NCI-H2107 treated with DMSO at 0.1 percent for 48 hours (cell line): ENCODE data around the gene FBXO7.

Source experiments
- DNase-seq: peaks from one replicate; lab custom pipeline; 2025; ENCODE audit not compliant: unreplicated experiment; lab: John Stamatoyannopoulos, UW

The FBXO7 gene

DNA sequence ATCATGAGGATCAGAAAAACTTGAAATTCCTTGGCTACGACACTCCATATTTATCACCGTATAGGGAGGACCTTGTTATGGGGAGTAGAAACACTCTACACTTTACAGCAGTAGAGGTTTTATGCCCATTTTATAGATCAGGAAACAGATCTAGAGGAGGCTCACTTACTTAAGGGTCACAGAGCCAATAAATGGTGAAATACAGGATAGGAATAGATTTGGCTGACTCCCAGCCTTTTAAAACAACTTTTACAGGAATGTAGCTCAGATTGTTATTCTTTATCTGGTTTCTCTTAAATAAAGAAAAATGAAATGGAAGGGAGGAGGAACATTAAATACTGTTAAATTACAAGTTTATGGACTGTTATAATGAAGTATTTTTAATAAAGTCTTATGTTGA is 14.8 kb downstream of the FBXO7 start:
- no peak for DNase-seq

DNA sequence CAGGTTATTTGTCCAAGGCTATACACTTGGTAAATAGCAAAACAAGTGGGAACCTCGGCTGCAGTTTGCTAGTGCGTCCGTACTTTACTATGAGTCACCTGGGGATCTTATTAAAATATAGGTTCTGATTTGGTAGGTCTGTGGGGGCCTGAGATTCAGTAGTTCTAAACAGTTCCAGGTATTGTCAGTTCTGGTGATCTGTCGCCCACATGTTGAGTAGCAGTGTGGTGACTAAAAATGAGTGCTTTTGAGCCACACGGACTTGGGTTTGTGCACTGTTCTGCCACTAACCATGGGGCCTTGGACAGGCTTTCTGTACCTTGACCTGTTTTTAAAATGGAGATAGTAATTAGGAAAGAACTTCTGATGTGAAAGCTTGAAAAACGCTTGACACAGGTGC is 15.7 kb downstream of the FBXO7 start:
- no peak for DNase-seq

GRCh38 chr22:32492111-32492510 is 17.5 kb downstream of the FBXO7 start:
- DNase-seq: no peak

DNA sequence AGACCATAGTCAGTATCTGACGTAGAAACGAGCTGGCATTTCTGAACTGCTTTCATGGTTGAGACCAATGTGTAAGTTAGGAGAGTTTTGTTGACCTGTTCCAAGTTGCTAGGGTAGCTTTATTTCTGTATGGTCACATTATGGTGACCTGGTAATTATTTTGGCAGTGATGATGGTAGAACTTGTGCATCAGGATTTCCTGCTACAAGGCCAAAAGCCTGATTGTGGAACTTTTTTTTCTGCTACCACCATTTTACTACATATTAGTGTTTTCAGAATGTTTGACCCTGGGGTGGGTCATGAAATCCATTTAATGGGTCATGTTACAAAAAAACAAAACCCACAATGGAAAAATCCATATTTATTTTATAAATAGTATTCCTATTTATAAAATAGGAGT is 18.9 kb downstream of the FBXO7 start:
- no peak for DNase-seq

GRCh38 chr22:32494971-32495370 is 20.4 kb downstream of the FBXO7 start:
- peak; percentile 32 for DNase-seq

DNA sequence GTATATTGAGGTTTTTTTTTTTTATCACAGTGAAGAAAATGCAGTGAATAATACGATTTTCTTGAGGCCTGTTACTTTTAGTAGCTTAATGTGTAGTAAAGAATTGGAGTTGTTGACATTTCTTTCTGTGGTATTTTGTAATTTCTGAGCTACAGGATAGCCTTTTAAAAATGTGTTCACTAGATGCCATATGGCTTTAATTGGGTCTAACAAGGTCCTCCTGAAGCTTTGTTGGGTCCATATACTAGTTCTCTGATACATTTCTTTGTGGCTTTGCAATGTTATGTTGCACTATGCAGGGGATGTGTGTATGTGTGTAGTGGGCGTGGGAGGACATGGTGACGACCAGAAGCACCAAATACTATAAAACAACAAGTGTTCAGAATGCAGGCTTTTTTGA is 25.1 kb downstream of the FBXO7 start:
- no peak for DNase-seq

GRCh38 chr22:32501836-32502752 is 27.5 kb downstream of the FBXO7 start:
- DNase-seq: no peak

GRCh38 chr22:32509045-32509444 is 34.4 kb downstream of the FBXO7 start:
- no peak for DNase-seq

GRCh38 chr22:32511274-32511673 is 36.7 kb downstream of the FBXO7 start:
- DNase-seq: no peak

- DNase-seq: no peak
These were observed 37.2 kb downstream of the FBXO7 start for GRCh38 chr22:32511776-32512175.

DNA sequence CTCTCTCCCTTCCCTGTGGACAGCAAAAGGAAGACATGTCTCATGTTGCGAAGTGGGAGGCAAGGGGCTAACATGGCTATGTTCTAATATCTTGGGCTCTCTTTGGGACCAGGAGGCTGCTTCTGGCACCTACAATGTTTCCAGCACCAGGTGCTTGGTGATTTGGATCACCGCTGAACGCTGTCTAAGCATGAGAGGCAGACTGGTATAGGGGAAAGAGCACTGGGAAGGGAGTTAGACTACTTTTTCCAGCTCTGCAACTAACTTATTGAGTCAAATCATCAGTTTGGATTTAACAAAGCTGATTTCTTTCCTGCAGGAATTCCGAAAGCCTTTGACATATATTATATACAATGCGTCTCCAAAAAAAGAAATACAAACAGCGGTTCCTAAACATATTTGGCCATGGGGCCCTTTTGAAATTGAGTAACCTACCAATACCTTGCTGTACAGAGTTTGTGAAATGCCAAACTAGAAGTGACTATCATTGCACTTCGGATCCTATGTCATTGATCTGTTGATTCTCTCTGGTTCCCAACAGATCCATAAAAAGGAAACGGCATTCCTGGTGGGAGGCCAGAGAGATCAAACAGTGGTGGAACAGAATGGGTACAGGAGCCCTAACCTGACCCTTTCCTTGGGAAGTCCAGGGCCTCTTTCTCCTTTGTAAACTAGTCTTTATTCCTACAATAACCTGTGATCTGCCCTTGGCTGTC is 37.8 kb downstream of the FBXO7 start:
- no peak for DNase-seq

DNA sequence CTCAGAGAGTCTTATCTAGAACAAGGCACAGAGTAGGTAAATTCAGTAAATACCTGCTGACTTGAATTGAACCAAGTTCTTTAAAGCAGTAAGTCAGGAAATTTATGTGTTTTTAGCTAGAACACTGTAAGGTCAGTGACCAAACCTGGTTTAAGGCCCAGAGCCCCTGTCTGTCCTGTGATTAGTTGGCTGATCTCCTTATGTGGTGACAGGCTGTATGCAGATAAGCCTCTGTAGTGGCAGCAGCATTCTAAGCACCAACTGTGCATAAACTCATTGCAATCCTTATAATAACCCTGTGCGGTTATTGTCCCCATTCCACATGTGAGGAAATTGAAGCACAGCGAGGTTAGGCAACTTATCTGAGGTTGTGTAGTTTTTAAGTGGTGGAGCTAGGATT is 40.5 kb downstream of the FBXO7 start:
- no peak for DNase-seq

DNA sequence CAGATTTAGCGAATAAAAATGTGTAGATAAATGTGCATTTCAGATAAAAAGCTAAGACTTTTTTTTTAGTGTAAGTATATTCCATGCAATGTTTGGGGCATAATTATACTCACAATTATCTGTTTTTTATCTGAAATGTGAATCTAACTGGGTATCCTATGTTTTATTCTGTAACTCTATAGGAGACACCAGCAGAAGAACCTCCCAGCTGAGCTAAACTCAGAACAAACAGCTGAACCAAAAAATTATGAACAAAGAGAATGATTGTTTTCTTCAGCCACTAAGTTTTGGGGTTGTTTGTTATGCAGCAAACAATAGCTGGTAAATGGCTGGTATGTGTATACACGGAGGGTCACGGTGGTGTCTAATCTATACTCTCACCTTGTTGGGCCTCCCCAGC is 42.9 kb downstream of the FBXO7 start:
- DNase-seq: no peak

GRCh38 chr22:32517921-32518320 is 43.3 kb downstream of the FBXO7 start:
- DNase-seq: no peak

DNA sequence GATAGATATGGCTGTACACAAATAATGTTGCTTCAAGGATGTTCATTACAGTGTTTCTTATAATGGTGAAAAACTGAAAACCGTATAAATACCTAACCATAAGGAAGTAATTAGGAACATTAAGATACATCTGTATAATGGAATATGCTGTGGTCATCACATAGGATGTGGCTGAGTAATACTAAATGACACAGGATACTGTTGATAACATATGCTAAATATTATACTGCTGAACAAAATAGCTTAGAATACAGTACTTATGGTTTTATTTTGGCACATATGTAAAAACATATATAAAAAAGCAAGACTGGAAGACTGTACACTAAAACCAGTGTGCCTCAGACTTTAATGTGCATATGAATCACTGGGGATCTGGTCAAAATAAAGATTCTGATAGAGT is 43.8 kb downstream of the FBXO7 start:
- DNase-seq: no peak

GRCh38 chr22:32518848-32519247 is 44.2 kb downstream of the FBXO7 start:
- DNase-seq: no peak

DNA sequence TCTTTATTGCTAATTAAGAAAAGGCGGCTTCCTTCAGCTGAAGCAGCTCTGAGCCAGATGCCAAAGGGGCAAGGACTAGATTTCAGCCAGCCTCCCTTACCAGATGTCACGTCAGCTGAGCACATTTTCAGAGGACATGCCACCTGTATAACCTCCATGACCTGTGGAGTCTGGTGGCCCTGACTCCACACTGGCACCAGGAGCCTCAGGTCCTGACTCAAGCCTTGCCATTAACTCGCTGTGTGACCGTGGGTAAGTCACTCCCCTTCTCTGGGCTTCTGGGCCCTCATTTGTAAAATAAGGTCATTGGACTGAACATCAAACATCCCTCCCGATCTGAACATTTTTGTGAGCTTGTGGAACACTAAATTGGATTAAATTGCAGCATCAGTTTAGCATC is 46.0 kb downstream of the FBXO7 start:
- DNase-seq: no peak

DNA sequence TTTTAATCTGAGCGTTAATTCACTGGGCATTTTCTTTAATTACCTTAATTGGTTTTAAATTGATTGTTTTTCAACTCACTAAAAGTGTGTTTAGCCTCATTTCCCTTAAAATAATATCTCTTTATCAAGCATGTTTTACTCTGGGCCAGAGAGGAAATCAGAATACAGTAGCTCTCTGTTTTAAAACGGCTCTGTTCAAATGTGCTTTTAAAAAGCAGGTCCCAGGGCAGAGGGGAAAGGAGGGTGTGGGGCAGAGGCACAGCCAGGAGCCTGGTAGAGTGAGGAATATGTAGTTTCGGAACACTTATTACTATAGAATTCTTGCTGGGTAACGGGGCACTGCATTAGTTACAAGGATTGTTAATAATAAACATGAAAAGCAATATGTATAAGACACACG is 47.6 kb downstream of the FBXO7 start:
- DNase-seq: no peak

DNA sequence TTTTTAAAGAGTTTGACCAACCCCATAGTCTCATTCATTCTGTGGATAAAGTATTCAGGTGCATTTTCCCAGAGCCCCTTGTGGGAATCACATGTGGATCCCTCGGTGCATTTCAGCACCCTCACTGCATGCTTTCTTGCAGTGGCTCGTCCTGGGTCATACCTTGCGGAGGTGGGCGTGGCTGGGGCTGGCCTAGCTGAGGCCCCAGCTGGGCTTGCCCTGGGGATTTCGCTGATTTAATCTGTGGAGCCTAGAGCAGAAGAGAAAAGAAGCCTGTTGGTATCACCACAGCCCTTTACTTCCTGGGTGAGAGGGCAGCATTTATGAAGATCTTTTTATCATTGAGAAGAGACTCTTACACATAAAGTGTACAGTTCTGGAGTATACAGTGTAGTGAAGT is 53.1 kb downstream of the FBXO7 start:
- no peak for DNase-seq

GRCh38 chr22:32528316-32528715 is 53.7 kb downstream of the FBXO7 start:
- no peak for DNase-seq

- no peak for DNase-seq
These were observed 54.7 kb downstream of the FBXO7 start for GRCh38 chr22:32528984-32529982.
